Mononuclear cell (primary cell): Measurements from ENCODE around the gene HBE1. TPM values are rescaled to one million over a fixed set of nuclear protein-coding genes. Genes with fewer than 3 reads are reported as not detected.

Experiments used
- H3K27me3 ChIP-seq: 2 replicates; pipeline ENCODE4 v1.6.0; 2011; ENCODE audit warnings: low read length, control low read depth; ENCODE audit not compliant: insufficient read depth
- H3K4me1 ChIP-seq: 2 replicates; pipeline ENCODE4 v1.5.1; 2011; ENCODE audit warnings: mild to moderate bottlenecking, low read length, control low read depth; ENCODE audit not compliant: insufficient read depth
- H3K4me3 ChIP-seq: 2 replicates; pipeline ENCODE4 v1.5.1; 2011; ENCODE audit warnings: mild to moderate bottlenecking, low read length, moderate library complexity
- H3K9me3 ChIP-seq: 2 replicates; pipeline ENCODE4 v1.5.1; 2011; ENCODE audit warnings: low read depth, mild to moderate bottlenecking, control low read depth, low read length
- total RNA-seq: library from RNA; depleted of rRNA; stranded (reverse); fragments of >200 nt; gene quantifications from one replicate; pipeline ENCODE4 v1.2.3, GENCODE V29; 2012

HBE1 gene
- total RNA-seq, 1 donor: 0.94 TPM

DNA sequence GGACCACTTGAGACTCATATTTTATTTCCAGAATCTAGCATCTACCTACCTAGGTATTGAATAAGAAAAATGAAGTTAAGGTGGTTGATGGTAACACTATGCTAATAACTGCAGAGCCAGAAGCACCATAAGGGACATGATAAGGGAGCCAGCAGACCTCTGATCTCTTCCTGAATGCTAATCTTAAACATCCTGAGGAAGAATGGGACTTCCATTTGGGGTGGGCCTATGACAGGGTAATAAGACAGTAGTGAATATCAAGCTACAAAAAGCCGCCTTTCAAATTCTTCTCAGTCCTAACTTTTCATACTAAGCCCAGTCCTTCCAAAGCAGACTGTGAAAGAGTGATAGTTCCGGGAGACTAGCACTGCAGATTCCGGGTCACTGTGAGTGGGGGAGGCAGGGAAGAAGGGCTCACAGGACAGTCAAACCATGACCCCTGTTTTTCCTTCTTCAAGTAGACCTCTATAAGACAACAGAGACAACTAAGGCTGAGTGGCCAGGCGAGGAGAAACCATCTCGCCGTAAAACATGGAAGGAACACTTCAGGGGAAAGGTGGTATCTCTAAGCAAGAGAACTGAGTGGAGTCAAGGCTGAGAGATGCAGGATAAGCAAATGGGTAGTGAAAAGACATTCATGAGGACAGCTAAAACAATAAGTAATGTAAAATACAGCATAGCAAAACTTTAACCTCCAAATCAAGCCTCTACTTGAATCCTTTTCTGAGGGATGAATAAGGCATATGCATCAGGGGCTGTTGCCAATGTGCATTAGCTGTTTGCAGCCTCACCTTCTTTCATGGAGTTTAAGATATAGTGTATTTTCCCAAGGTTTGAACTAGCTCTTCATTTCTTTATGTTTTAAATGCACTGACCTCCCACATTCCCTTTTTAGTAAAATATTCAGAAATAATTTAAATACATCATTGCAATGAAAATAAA lies 44.9 kb downstream of the HBE1 start:
- H3K4me3 ChIP-seq: no peak overlapping the region
- no peaks in the 10 kb centered on the region for H3K27me3 ChIP-seq
- no peaks in the 10 kb centered on the region for H3K9me3 ChIP-seq
- no peaks in the 10 kb centered on the region for H3K4me1 ChIP-seq

DNA sequence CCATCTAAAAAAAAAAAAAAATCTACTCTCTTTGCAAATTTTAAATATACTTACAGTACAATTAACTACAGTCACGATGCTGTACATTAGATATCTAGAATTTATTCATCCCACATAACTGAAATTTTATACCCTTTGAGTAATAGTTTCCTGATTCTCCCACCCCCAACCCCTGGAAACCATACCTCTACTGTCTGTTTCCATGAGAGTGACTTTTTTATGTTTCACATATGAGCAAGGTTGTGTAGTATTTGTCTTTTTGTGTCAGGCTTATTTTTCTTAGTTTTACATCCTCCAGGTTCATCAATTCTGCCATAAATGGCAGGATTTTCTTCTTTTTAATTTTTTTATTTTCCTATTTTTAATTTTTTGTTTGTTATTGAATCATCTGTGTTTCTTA lies 46.1 kb downstream of the HBE1 start:
- H3K9me3 ChIP-seq: no peaks in the 10 kb centered on the region

DNA sequence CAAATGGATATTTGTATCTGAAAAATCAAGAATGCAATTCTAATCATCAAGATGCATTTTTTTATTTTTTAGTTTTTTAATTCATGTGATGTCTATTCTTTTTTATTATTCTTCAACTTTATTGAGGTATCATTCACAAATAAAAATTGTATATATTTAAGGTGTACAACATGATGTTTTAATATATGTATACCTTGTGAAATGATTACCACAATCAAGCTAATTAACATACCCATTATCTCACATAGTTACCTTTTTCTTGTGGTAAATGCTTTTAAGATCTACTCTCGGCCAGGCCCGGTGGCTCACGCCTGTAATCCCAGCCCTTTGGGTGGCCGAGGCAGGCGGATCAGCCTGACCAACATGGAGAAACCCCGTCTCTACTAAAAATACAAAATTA lies 46.6 kb downstream of the HBE1 start:
- Histone ChIP-seq H3K4me1 (no peaks in the 10 kb centered on the region), H3K27me3 (no peaks in the 10 kb centered on the region), H3K4me3 (no peak overlapping the region), H3K9me3 (no peaks in the 10 kb centered on the region)

More for the DNA sequence above, 46.1 kb downstream of the HBE1 start:
- Histone ChIP-seq H3K4me3 (no peak overlapping the region), H3K27me3 (no peaks in the 10 kb centered on the region), H3K4me1 (no peaks in the 10 kb centered on the region)

Other genes starting within 250 kb of the HBE1 start
- gene OR52J3, start 223.4 kb downstream of the HBE1 start, total RNA-seq: not detected
- not detected for gene OR52E2, start 210.3 kb downstream of the HBE1 start, total RNA-seq
- not detected for gene OR52E1, start 200.4 kb downstream of the HBE1 start, total RNA-seq
- not detected for gene OR52A5, start 131.6 kb downstream of the HBE1 start, total RNA-seq
- not detected for gene OR52A1, start 115.2 kb downstream of the HBE1 start, total RNA-seq
- not detected for gene OR51V1, start 69.3 kb downstream of the HBE1 start, total RNA-seq
- gene HBB, start 42.9 kb downstream of the HBE1 start, total RNA-seq: 76.0 TPM
- gene HBD, start 35.5 kb downstream of the HBE1 start, total RNA-seq: 0.94 TPM
- gene HBG1, start 20.1 kb downstream of the HBE1 start, total RNA-seq: not detected
- 3.9 TPM for gene HBG2, start 15.2 kb downstream of the HBE1 start, total RNA-seq
- not detected for gene OR51B4, start 32.0 kb upstream of the HBE1 start, total RNA-seq
- gene OR51B2, start 54.4 kb upstream of the HBE1 start, total RNA-seq: not detected
- gene OR51B5, start 73.6 kb upstream of the HBE1 start, total RNA-seq: 0.31 TPM
- gene OR51B6, start 81.6 kb upstream of the HBE1 start, total RNA-seq: not detected
- 0.10 TPM for gene OR51M1, start 113.9 kb upstream of the HBE1 start, total RNA-seq
- not detected for gene OR51Q1, start 152.2 kb upstream of the HBE1 start, total RNA-seq
- gene OR51I1, start 171.6 kb upstream of the HBE1 start, total RNA-seq: not detected
- not detected for gene OR51I2, start 179.4 kb upstream of the HBE1 start, total RNA-seq
- not detected for gene OR52D1, start 218.7 kb upstream of the HBE1 start, total RNA-seq
- gene UBQLN3, start 240.0 kb upstream of the HBE1 start, total RNA-seq: 0.21 TPM
- 0.52 TPM for gene UBQLNL, start 246.8 kb upstream of the HBE1 start, total RNA-seq